Kasumi-1 (cell line): ENCODE data around the gene KLF5.
"Not testable (repeated sequence)": the region's sequence is repeated elsewhere in the genome, so short reads cannot be mapped to it uniquely, and the experiment has no call there.

Experiments
- DNase-seq, 2 experiments: peaks; one replicate each; lab custom pipeline; 2025; lab: John Stamatoyannopoulos, UW

KLF5 gene

DNA sequence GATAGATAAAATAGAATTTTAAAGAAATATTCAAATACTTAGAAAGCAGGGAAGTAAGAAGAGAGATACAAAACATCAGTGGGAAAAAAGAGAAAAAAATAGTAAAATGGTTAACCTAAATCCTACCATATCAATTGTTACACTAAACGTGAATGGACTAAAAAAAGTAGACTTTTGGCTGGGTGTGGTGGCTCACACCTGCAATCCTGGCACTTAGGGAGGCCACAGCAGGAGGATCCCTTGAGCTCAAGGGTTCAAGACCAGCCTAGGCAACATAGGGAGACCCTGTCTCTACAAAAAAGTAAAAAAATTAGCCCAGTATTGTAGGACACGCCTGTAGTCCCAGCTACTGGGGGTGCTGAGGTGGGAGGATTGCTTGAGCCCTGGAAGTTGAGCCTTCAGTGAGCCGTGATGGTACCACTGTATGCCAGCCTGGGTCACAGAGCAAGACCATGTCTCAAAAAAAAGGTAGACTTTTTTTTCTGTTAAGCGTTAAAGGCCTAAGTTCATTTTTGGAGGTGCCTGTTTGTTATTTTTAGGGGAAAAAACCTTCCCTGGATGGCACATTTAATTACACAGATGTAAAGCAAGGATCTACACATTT lies 29.6 kb downstream of the KLF5 start:
- DNase-seq, result no peak

DNA sequence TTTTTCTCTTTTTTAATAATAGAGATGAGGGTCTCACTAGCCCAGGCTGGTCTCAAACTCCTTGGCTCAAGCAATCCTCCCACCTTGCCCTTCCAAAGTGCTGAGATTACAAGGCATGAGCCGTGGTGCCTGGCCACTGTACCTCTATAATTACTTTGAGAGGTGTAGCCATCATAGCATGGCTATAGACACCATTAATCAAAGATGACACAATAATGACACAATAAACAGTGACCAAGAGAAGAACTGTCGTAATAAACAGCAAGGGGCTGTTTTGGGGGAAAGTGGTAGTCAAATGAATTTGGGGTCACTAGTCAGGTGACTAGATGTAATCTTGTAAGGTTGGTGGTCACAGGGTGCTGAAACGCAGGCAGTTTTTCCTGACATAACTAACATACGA lies 30.4 kb downstream of the KLF5 start:
- DNase-seq, result no peak

- no peak for DNase-seq
Observed at GRCh38 chr13:73090116-73090822, 31.5 kb downstream of the KLF5 start.

GRCh38 chr13:73090823-73091187 lies 32.0 kb downstream of the KLF5 start:
- no peak for DNase-seq

- no peak for DNase-seq
Observed at GRCh38 chr13:73092829-73093228, 34.0 kb downstream of the KLF5 start.

- DNase-seq, result no peak
Observed at GRCh38 chr13:73096173-73096572, 37.4 kb downstream of the KLF5 start.

DNA sequence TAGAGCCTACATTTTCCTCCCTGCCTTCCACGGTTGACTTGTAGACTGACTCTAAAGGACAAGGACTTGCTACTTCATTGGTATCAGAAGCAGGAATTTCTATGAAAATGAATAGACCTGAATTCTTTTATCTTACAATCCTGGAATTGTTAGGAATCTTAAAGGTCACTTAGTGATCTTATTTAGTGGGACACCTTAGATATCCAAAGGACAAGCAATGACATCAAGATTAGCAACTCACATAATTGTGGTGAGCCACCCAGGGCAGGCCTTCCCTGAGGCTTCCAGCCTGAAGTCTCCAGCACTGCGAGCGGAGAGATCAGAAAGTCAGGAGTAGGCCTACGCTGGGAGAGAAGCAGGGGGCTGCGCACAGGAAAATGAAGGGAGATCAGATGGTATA lies 37.8 kb downstream of the KLF5 start:
- no peak for DNase-seq

DNA sequence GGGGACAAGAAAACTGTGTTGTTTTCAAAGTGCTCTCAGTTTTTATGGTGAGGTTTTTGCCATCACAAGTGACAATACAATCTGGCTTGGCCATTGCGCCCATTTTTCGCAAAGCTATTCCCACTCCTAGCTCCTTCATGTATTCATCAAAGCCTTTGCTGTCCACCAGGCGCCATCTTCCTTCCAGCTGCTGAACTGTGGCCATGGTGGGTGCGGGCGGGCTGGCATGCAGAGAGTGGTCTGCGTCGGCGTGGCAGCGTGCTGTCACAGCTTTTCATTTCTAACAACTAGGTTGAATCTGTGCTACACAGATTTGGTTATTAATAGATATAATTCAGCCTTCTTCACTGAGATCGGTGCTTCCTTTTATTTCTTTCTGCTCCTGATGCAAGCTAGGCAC lies 42.0 kb downstream of the KLF5 start:
- DNase-seq, result not testable (repeated sequence)

GRCh38 chr13:73101351-73102007 lies 42.7 kb downstream of the KLF5 start:
- DNase-seq, result no peak

- no peak for DNase-seq
Observed at GRCh38 chr13:73103238-73103637, 44.4 kb downstream of the KLF5 start.

- no peak for DNase-seq
Observed at GRCh38 chr13:73106513-73107178, 47.8 kb downstream of the KLF5 start.

DNA sequence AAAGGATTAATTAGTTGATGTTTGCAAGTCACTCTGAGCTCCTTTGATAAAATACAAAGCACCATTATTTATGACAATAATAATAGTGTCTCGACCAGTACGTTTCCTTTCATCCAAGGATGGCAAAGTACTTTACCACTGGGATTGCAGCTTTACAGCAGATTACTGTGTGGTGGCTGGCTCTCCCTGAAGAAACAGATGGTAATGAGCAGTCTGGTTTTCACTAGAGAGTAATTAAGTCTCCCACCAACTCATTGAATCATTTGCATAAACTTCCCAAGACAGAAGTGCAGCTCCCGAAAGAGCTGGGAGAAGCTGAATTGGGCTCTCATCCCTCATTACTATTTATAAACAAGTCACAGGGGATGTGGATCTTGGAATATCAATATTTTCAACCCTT lies 48.7 kb downstream of the KLF5 start:
- DNase-seq, result no peak

- DNase-seq, result no peak
Observed at GRCh38 chr13:73107970-73108369, 49.2 kb downstream of the KLF5 start.

- no peak for DNase-seq
Observed at GRCh38 chr13:73109288-73109899, 50.6 kb downstream of the KLF5 start.

GRCh38 chr13:73109969-73110368 lies 51.2 kb downstream of the KLF5 start:
- no peak for DNase-seq

- DNase-seq, result no peak
Observed at GRCh38 chr13:73110814-73111213, 52.0 kb downstream of the KLF5 start.

GRCh38 chr13:73111331-73111730 lies 52.5 kb downstream of the KLF5 start:
- DNase-seq, result no peak

DNA sequence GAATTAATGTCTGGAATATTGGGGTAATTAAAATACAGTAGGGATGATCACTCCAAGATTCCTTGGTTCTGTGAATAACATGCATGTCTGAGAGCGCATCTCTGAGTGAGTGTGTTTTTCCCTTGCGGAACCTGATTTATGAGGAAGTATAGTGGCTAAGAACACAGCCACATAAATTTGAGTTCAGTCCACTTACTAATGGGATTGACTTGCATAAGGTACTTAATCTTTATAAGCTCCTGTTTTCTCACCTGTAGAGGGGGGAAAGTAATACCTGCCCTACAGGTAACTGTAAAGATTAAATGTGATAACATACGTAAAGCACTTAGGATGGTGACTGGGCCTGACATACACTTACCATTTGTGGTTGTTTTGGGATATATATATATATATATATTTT lies 60.8 kb downstream of the KLF5 start:
- no peak for DNase-seq
